Loucy (cell line): ENCODE results near the gene FYN.
A peak's percentile ranks its signal among the peaks of the same experiment; 100 is the strongest.

Experiments
- H2AFZ ChIP-seq: fragments of 200-600 bp; sonication (generic); 2 replicates; pipeline ENCODE4 v1.6.0; 2016; ENCODE audit warnings: antibody characterized with exemption, mild to moderate bottlenecking, low read length, moderate library complexity
- H3F3A ChIP-seq: fragments of 200-600 bp; 2 replicates; pipeline ENCODE4 v1.6.0; 2016; ENCODE audit warnings: antibody characterized with exemption, low read depth, mild to moderate bottlenecking
- H3K27me3 ChIP-seq: fragments of 200-600 bp; sonication (generic); 2 replicates; pipeline ENCODE4 v1.6.1; 2014; ENCODE audit warnings: low read length, mild to moderate bottlenecking; ENCODE audit not compliant: insufficient read depth, poor library complexity, severe bottlenecking
- H3K36me3 ChIP-seq: fragments of 200-600 bp; sonication (generic); 2 replicates; pipeline ENCODE4 v1.6.1; 2016; ENCODE audit warnings: low read length; ENCODE audit not compliant: insufficient read depth
- H3K4me1 ChIP-seq: fragments of 200-600 bp; sonication (generic); 2 replicates; pipeline ENCODE4 v1.5.1; 2014; ENCODE audit warnings: low read length, mild to moderate bottlenecking; ENCODE audit not compliant: insufficient read depth, poor library complexity, severe bottlenecking
- H3K4me2 ChIP-seq: fragments of 200-600 bp; sonication (generic); 2 replicates; pipeline ENCODE4 v1.6.0; 2014; ENCODE audit warnings: antibody characterized with exemption, low read length, low read depth, mild to moderate bottlenecking; ENCODE audit not compliant: poor library complexity, severe bottlenecking
- H3K4me3 ChIP-seq: fragments of 200-600 bp; sonication (generic); 2 replicates; pipeline ENCODE4 v1.5.1; 2014; ENCODE audit warnings: low read length, mild to moderate bottlenecking, mixed read lengths; ENCODE audit not compliant: poor library complexity, severe bottlenecking
- H3K79me2 ChIP-seq: fragments of 200-600 bp; sonication (generic); 2 replicates; pipeline ENCODE4 v1.6.1; 2014; ENCODE audit warnings: low read length; ENCODE audit not compliant: insufficient read depth
- H3K9ac ChIP-seq: fragments of 200-600 bp; sonication (generic); 2 replicates; pipeline ENCODE4 v1.6.0; 2014; ENCODE audit warnings: mild to moderate bottlenecking, low read depth, low read length, moderate library complexity; ENCODE audit not compliant: poor library complexity, severe bottlenecking
- H3K9me2 ChIP-seq: fragments of 200-600 bp; sonication (generic); replicated peaks from 2 replicates; pipeline ENCODE4 v1.6.1; 2016; ENCODE audit warnings: low read depth, low read length, mixed read lengths
- H3K9me3 ChIP-seq: fragments of 200-600 bp; sonication (generic); 2 replicates; pipeline ENCODE4 v1.6.1; 2014; ENCODE audit warnings: mild to moderate bottlenecking, antibody characterized with exemption, low read length, low read depth; ENCODE audit not compliant: insufficient read depth
- H4K20me1 ChIP-seq: fragments of 200-600 bp; sonication (generic); 2 replicates; pipeline ENCODE4 v1.6.0; 2014; ENCODE audit warnings: antibody characterized with exemption, low read length, mild to moderate bottlenecking; ENCODE audit not compliant: insufficient read depth, poor library complexity, severe bottlenecking
- CTCF ChIP-seq: fragments of 200-600 bp; sonication (generic); conservative IDR thresholded peaks from 2 replicates; pipeline ENCODE4 v1.5.1; 2014; ENCODE audit warnings: mild to moderate bottlenecking, antibody characterized with exemption, low read length
- EZH2phosphoT487 ChIP-seq: fragments of 200-600 bp; IDR thresholded peaks from 2 replicates; pipeline ENCODE4 v1.6.1; 2018; ENCODE audit warnings: antibody characterized with exemption, mild to moderate bottlenecking, moderate library complexity, borderline replicate concordance

Gene FYN

GRCh38 chr6:111770263-111771093 lies 102.8 kb downstream of the FYN start:
- no peaks in the 10 kb centered on the region for H3K27me3 ChIP-seq
- no peaks in the 10 kb centered on the region for H3F3A ChIP-seq
- peaks cover 51% of the 10 kb centered on the region for H3K4me1 ChIP-seq
- peaks cover 3% of the 10 kb centered on the region; the same call in 1 of the 2 replicates for H3K36me3 ChIP-seq
- H3K4me2 ChIP-seq, result peak overlapping the region; percentile 5
- H3K4me3 ChIP-seq, result no peak overlapping the region
- no peak for TF ChIP-seq CTCF
- no peak for TF ChIP-seq EZH2phosphoT487
- H3K9me3 ChIP-seq, result no peaks in the 10 kb centered on the region
- H2AFZ ChIP-seq, result no peak overlapping the region
- H4K20me1 ChIP-seq, result no peaks in the 10 kb centered on the region
- peaks cover 73% of the 10 kb centered on the region for H3K79me2 ChIP-seq
- H3K9me2 ChIP-seq, result no peaks in the 10 kb centered on the region
- no peak overlapping the region for H3K9ac ChIP-seq

- H3K27me3 ChIP-seq, result no peaks in the 10 kb centered on the region
- no peak overlapping the region for H2AFZ ChIP-seq
- peaks cover 80% of the 10 kb centered on the region for H3K79me2 ChIP-seq
- H3K9me2 ChIP-seq, result no peaks in the 10 kb centered on the region
- no peak overlapping the region for H3K4me3 ChIP-seq
- H3F3A ChIP-seq, result no peaks in the 10 kb centered on the region
- H3K9me3 ChIP-seq, result no peaks in the 10 kb centered on the region
- no peaks in the 10 kb centered on the region; the same call in 1 of the 2 replicates for H3K36me3 ChIP-seq
- TF ChIP-seq EZH2phosphoT487 (no peak), CTCF (no peak)
- peaks cover 60% of the 10 kb centered on the region for H3K4me1 ChIP-seq
- H3K9ac ChIP-seq, result no peak overlapping the region
- H3K4me2 ChIP-seq, result peak overlapping the region; percentile 5
- H4K20me1 ChIP-seq, result no peaks in the 10 kb centered on the region
Measured at GRCh38 chr6:111769365-111770152, 103.7 kb downstream of the FYN start.

GRCh38 chr6:111768431-111768770 lies 104.9 kb downstream of the FYN start:
- H3K79me2 ChIP-seq, result peaks cover 84% of the 10 kb centered on the region
- no peak for TF ChIP-seq CTCF
- TF ChIP-seq EZH2phosphoT487, result no peak

More at GRCh38 chr6:111768431-111768770, 104.9 kb downstream of the FYN start:
- Histone ChIP-seq H3K9ac (no peak overlapping the region), H3K9me2 (no peaks in the 10 kb centered on the region), H3K36me3 (no peaks in the 10 kb centered on the region; the same call in 1 of the 2 replicates), H3K9me3 (no peaks in the 10 kb centered on the region), H3K4me2 (peak overlapping the region; percentile 28), H3K4me3 (no peak overlapping the region), H4K20me1 (no peaks in the 10 kb centered on the region), H3K27me3 (no peaks in the 10 kb centered on the region), H2AFZ (no peak overlapping the region), H3K4me1 (peaks cover 60% of the 10 kb centered on the region), H3F3A (no peaks in the 10 kb centered on the region)
